ENCODE measurements around the gene CAP2. TPM values are rescaled to one million over a fixed set of nuclear protein-coding genes. Genes with fewer than 3 reads are reported as not detected.

Gene CAP2
- total RNA-seq, 1 donor from 2014 or later, result 32.0 TPM

- no peak for DNase-seq (ENCODE audit: low spot score)
Measured at GRCh38 chr6:17475606-17476244, 82.3 kb downstream of the CAP2 start.

- DNase-seq (ENCODE audit: low spot score), result no peak
Measured at GRCh38 chr6:17476511-17476910, 83.1 kb downstream of the CAP2 start.

GRCh38 chr6:17477356-17477755 is 84.0 kb downstream of the CAP2 start:
- no peak for DNase-seq (ENCODE audit: low spot score)

GRCh38 chr6:17478223-17478907 is 85.0 kb downstream of the CAP2 start:
- no peak for DNase-seq (ENCODE audit: low spot score)

- DNase-seq (ENCODE audit: low spot score), result no peak
Measured at GRCh38 chr6:17478946-17479345, 85.6 kb downstream of the CAP2 start.

GRCh38 chr6:17480476-17480875 is 87.1 kb downstream of the CAP2 start:
- DNase-seq (ENCODE audit: low spot score), result no peak

- DNase-seq (ENCODE audit: low spot score), result no peak
Measured at GRCh38 chr6:17482711-17483110, 89.3 kb downstream of the CAP2 start.

GRCh38 chr6:17483391-17484016 is 90.1 kb downstream of the CAP2 start:
- DNase-seq (ENCODE audit: low spot score), result no peak

- no peak for DNase-seq (ENCODE audit: low spot score)
Measured at GRCh38 chr6:17484201-17484849, 90.9 kb downstream of the CAP2 start.

- DNase-seq (ENCODE audit: low spot score), result no peak
Measured at GRCh38 chr6:17485181-17485580, 91.8 kb downstream of the CAP2 start.

GRCh38 chr6:17485946-17486345 is 92.6 kb downstream of the CAP2 start:
- DNase-seq (ENCODE audit: low spot score), result no peak

- DNase-seq (ENCODE audit: low spot score), result no peak
Measured at GRCh38 chr6:17486680-17487079, 93.3 kb downstream of the CAP2 start.

GRCh38 chr6:17490724-17491123 is 97.3 kb downstream of the CAP2 start:
- DNase-seq (ENCODE audit: low spot score), result no peak

GRCh38 chr6:17491416-17492142 is 98.2 kb downstream of the CAP2 start:
- DNase-seq (ENCODE audit: low spot score), result no peak

GRCh38 chr6:17492350-17492749 is 99.0 kb downstream of the CAP2 start:
- DNase-seq (ENCODE audit: low spot score), result peak; percentile 39

GRCh38 chr6:17493286-17493685 is 99.9 kb downstream of the CAP2 start:
- DNase-seq (ENCODE audit: low spot score), result no peak

- no peak for DNase-seq (ENCODE audit: low spot score)
Measured at GRCh38 chr6:17494177-17494576, 100.8 kb downstream of the CAP2 start.

- no peak for DNase-seq (ENCODE audit: low spot score)
Measured at GRCh38 chr6:17494919-17495318, 101.5 kb downstream of the CAP2 start.

- DNase-seq (ENCODE audit: low spot score), result no peak
Measured at GRCh38 chr6:17497535-17498095, 104.2 kb downstream of the CAP2 start.

- DNase-seq (ENCODE audit: low spot score), result no peak
Measured at GRCh38 chr6:17501442-17501841, 108.0 kb downstream of the CAP2 start.

GRCh38 chr6:17501982-17502704 is 108.7 kb downstream of the CAP2 start:
- DNase-seq (ENCODE audit: low spot score), result no peak

Measured in mucosa of gallbladder (tissue), 1 donor.